Measurements from ENCODE around the gene COL27A1. TPM values are rescaled to one million over a fixed set of nuclear protein-coding genes. Genes with fewer than 3 reads are reported as not detected.

COL27A1 gene
- total RNA-seq, 1 experiment from 2014 or later, result 12.0 TPM

DNA sequence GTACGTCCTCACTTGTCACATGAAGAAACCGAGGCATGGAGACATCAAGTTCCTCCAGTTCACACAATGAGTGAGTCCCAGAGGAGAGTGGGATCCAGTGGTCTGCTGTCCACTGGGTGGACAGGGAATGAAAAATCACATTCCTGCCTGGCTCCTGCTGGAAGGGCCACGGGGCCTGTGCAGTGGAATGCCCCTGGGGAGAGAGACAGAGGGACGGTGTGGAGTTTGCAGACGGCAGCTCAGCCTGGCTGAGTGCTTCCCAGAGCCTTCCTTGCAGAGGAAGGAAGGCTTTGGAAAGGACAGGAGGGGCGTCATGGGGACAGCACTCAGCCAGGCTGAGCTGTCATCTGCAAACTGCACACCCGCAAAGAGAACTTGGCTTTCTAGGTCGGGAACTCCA is 74.7 kb downstream of the COL27A1 start:
- H3K4me1 ChIP-seq (ENCODE audit: control insufficient read depth in 1 of 2, insufficient read depth in 2 of 2, low read length in 2 of 2), result peaks cover 0 to 15% of the 10 kb centered on the region in 2 experiments; a peak in 2 of 4 replicates
- TF ChIP-seq FOSL1 (IDR thresholded peaks at IDR 0.05; ENCODE audit: low read depth), result no peak
- TF ChIP-seq, protein P1, sequence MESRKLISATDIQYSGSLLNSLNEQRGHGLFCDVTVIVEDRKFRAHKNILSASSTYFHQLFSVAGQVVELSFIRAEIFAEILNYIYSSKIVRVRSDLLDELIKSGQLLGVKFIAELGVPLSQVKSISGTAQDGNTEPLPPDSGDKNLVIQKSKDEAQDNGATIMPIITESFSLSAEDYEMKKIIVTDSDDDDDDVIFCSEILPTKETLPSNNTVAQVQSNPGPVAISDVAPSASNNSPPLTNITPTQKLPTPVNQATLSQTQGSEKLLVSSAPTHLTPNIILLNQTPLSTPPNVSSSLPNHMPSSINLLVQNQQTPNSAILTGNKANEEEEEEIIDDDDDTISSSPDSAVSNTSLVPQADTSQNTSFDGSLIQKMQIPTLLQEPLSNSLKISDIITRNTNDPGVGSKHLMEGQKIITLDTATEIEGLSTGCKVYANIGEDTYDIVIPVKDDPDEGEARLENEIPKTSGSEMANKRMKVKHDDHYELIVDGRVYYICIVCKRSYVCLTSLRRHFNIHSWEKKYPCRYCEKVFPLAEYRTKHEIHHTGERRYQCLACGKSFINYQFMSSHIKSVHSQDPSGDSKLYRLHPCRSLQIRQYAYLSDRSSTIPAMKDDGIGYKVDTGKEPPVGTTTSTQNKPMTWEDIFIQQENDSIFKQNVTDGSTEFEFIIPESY (IDR thresholded peaks at IDR 0.05; ENCODE audit: extremely low read depth, insufficient replicate concordance, low read length), result no peak
- no peak for TF ChIP-seq POLR2A (IDR thresholded peaks at IDR 0.05; ENCODE audit: borderline replicate concordance, extremely low read depth, insufficient read depth, insufficient read length)
- TF ChIP-seq CTCF (IDR thresholded peaks at IDR 0.05 in 2 of 3, conservative IDR thresholded peaks at IDR 0.05 in 1 of 3; ENCODE audit: borderline replicate concordance in 1 of 3, insufficient read depth in 1 of 3, low read depth in 2 of 3, low read length in 2 of 3), result no peak
- TF ChIP-seq ZFX (IDR thresholded peaks at IDR 0.05), result no peak
- TF ChIP-seq EGR1 (IDR thresholded peaks at IDR 0.05; ENCODE audit: low read depth), result no peak
- no peak for TF ChIP-seq CEBPB (IDR thresholded peaks at IDR 0.05; ENCODE audit: low read depth)
- no peak for TF ChIP-seq CBX3 (IDR thresholded peaks at IDR 0.05; ENCODE audit: low read depth)
- TF ChIP-seq RAD21 (IDR thresholded peaks at IDR 0.05; ENCODE audit: low read depth), result no peak
- H3K27me3 ChIP-seq (ENCODE audit: insufficient read depth, low read length), result no peaks in the 10 kb centered on the region
- H2AFZ ChIP-seq (ENCODE audit: low read depth, low read length, poor library complexity, severe bottlenecking), result no peak overlapping the region
- no peak overlapping the region for H3K4me3 ChIP-seq (replicated peaks in 1 of 2; ENCODE audit: low read depth in 1 of 2, low read length in 2 of 2)
- no peaks in the 10 kb centered on the region for H3K9me2 ChIP-seq (ENCODE audit: insufficient read depth)
- POLR2A ChIA-PET, result no interaction called here
- no peaks in the 10 kb centered on the region for H3K79me2 ChIP-seq (ENCODE audit: insufficient read depth, low read length)
- no peak overlapping the region for H3K4me2 ChIP-seq (ENCODE audit: low read length)
- no peaks in the 10 kb centered on the region for H3K9me3 ChIP-seq (ENCODE audit: control insufficient read depth in 1 of 2, insufficient read depth in 1 of 2, low read depth in 1 of 2, low read length in 2 of 2)
- no TSS peak for BruUV-seq (replicated peaks)
- intact Hi-C loops (cut with micrococcal nuclease), result no loop called here
- H3K27ac ChIP-seq (ENCODE audit: low read depth, low read length), result no peak overlapping the region
- CTCF ChIA-PET, result no interaction called here
- no peaks in the 10 kb centered on the region for H4K20me1 ChIP-seq (ENCODE audit: insufficient read depth)
- no peaks in the 10 kb centered on the region for H3K36me3 ChIP-seq (ENCODE audit: control insufficient read depth in 1 of 2, insufficient read depth in 2 of 2, low read length in 2 of 2)
- DNase-seq (ENCODE audit: low read depth, low spot score), result no peak
- RAD21 ChIA-PET (ENCODE audit: low non-redundant PET in 1 of 2, low total read pairs in 2 of 2, uncharacterized antibody in 2 of 2, unreplicated experiment in 2 of 2), result no interaction called here
- ATAC-seq, result no peak
- no peak overlapping the region for H3K9ac ChIP-seq (ENCODE audit: low read length)

Measured in HCT116 (cell line).